Measurements from ENCODE around the gene SMC1B.

DNA sequence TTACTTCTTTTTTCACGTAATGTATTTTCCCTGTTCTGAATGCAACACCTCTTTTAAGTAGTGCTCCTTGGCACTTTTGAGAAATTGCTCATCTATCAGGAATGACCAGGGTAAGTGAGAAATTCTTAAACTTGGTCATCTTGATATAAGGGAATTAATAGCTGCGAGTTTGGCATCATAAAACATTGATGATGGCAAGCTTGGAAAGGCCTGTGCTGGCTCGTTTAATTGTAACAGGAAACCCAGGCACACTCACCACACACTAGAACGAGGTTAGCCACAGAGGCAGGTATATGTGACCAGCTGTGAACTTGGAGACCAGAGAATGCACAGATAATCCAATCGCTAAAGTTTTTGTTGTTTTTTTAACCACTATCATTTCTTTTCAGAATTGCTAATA, 79.3 kb downstream of the SMC1B start:
- TF ChIP-seq, protein P1, sequence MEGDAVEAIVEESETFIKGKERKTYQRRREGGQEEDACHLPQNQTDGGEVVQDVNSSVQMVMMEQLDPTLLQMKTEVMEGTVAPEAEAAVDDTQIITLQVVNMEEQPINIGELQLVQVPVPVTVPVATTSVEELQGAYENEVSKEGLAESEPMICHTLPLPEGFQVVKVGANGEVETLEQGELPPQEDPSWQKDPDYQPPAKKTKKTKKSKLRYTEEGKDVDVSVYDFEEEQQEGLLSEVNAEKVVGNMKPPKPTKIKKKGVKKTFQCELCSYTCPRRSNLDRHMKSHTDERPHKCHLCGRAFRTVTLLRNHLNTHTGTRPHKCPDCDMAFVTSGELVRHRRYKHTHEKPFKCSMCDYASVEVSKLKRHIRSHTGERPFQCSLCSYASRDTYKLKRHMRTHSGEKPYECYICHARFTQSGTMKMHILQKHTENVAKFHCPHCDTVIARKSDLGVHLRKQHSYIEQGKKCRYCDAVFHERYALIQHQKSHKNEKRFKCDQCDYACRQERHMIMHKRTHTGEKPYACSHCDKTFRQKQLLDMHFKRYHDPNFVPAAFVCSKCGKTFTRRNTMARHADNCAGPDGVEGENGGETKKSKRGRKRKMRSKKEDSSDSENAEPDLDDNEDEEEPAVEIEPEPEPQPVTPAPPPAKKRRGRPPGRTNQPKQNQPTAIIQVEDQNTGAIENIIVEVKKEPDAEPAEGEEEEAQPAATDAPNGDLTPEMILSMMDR (IDR thresholded peaks at IDR 0.05): no peak
- no peak for TF ChIP-seq ZFX (IDR thresholded peaks at IDR 0.05; ENCODE audit: borderline replicate concordance)

All from 22Rv1 (cell line).